ENCODE data around the gene COL4A6.
A peak's percentile ranks its signal among the peaks of the same experiment; 100 is the strongest.

COL4A6 gene

DNA sequence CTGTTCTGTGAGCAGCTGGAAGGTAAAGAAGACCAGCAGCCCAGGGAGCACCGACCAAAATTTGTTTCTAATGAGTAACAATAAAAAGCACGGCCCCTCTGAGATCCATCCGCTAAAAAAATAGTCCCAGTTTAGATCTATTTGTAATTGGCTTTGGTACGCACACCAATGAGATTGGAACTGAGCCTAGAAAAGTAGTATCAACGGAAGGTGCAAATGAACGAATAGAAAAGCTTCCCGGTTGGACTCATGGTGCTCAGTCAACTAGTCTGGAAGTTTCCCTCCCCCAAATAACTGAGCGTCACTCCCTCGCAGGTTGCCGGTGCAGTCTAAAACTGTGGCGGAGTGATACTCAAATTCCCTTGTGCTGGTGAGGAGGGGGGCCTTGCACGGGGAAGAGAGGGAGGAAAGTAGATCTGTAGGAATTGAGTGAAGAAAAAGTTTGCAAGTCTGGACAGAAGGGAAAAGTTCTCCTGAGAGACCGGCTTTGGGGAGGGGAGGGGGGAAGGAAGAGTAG lies 1.3 kb upstream of the COL4A6 start, which contains the start of gene COL4A5:
Gene COL4A5 (plus strand): TSS at position 413 of the 517 bp plus-strand sequence. CDS start 288 bp downstream, outside the sequence.
- H3K9ac ChIP-seq (ENCODE audit: low read length), result peak within 1 kb of the TSS; percentile 61

DNA sequence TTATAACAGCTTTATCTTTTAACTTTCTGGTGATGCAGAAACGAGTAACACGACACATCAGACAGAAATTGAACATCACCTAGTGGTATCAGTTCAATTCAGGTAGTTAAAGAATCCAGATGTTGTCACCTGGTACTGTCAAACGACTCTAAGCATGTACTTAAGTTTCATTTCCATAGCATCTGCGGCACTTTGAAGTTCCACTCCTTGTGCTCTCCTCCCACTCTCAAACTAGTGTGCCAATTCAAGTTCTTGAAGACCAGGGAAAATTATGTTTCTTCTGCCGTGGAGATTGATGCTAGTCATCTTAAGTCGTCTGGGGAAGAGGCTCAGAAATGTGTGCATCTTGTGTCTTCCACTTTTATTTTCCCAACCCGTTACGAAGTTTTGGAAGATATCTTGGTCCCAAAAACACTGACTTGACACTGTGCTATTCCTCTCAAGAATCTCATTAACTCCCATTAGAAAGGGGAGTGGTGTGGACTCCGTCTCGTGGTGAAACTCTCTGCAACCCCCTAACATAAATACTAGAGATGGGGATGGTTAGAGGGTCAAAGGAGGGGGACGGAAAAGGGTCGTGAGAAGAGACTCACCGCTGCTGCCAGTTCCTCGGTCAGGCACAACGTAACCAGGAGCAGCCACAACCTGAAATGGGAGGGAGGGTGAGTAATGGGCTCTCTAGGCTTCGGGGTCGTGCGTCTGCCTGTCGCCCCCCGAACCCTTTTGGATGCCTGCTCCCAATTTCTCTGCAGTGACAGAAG lies 693 bp downstream of the COL4A6 start:
- no peak overlapping the region for H3K9ac ChIP-seq (ENCODE audit: low read length)
- H3K4me1 ChIP-seq (ENCODE audit: control insufficient read depth, insufficient read depth, low read length), result no peaks in the 10 kb centered on the region
- H3K4me3 ChIP-seq (ENCODE audit: low read length), result no peak overlapping the region

More for the DNA sequence above, 1.3 kb upstream of the COL4A6 start, which contains the start of gene COL4A5:
- H3K9me3 ChIP-seq (ENCODE audit: control insufficient read depth, low read length), result no peaks in the 10 kb centered on the region
- no peaks in the 10 kb centered on the region for H3K4me1 ChIP-seq (ENCODE audit: control insufficient read depth, insufficient read depth, low read length)
- no peaks in the 10 kb centered on the region for H3K27me3 ChIP-seq (ENCODE audit: control insufficient read depth, insufficient read depth, low read length)
- H3K36me3 ChIP-seq (ENCODE audit: control insufficient read depth, insufficient read depth, low read length), result no peaks in the 10 kb centered on the region
- H3K4me3 ChIP-seq (ENCODE audit: low read length), result peak within 1 kb of the TSS; percentile 22

DNA sequence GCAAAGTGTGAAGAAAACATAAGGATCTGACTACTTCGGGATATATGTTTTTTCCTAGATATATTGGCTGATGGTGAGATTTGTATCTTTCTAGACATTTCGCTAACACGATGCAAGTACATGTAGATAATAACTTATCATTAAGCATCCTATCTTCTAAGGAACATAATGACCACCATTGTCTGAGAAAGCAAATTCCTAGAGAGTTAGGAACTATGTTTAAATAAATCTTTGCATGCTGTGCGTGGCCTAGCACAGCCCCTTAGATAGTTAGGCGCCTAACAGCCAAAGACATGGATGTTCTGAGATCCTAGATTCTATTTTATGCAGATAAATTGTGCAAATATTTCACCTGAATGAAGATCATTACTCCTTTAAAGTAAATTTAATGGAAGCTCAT lies 3.0 kb downstream of the COL4A6 start:
- H3K4me1 ChIP-seq (ENCODE audit: control insufficient read depth, insufficient read depth, low read length), result no peaks in the 10 kb centered on the region
- H3K9ac ChIP-seq (ENCODE audit: low read length), result no peak overlapping the region
- no peaks in the 10 kb centered on the region for H3K27me3 ChIP-seq (ENCODE audit: control insufficient read depth, insufficient read depth, low read length)
- no peaks in the 10 kb centered on the region for H3K9me3 ChIP-seq (ENCODE audit: control insufficient read depth, low read length)
- no peak overlapping the region for H3K4me3 ChIP-seq (ENCODE audit: low read length)
- H3K36me3 ChIP-seq (ENCODE audit: control insufficient read depth, insufficient read depth, low read length), result no peaks in the 10 kb centered on the region

More for the DNA sequence above, 693 bp downstream of the COL4A6 start:
- H3K36me3 ChIP-seq (ENCODE audit: control insufficient read depth, insufficient read depth, low read length), result no peaks in the 10 kb centered on the region
- no peaks in the 10 kb centered on the region for H3K27me3 ChIP-seq (ENCODE audit: control insufficient read depth, insufficient read depth, low read length)
- H3K9me3 ChIP-seq (ENCODE audit: control insufficient read depth, low read length), result no peaks in the 10 kb centered on the region

DNA sequence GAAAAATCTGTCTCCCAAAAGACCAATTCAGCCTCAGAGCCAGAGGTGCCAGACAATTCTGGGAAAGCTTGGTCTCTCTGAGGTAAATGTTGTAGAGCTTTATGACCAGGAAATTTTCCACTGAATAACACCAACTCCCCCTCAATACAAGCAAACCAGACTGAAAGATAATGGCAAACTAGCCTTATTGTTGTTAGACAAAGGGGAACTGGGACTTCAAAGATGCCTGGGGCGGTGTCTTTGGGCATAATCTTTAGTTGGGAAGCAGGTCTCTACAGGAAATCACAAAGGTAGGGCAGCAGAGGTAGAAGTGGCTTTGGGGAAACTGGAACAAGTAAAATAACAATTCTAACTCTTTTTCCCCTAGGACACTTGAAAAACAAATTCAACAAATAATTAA lies 12.0 kb downstream of the COL4A6 start:
- H3K4me3 ChIP-seq (ENCODE audit: low read length), result no peak overlapping the region
- H3K9me3 ChIP-seq (ENCODE audit: control insufficient read depth, low read length), result no peaks in the 10 kb centered on the region
- no peaks in the 10 kb centered on the region for H3K36me3 ChIP-seq (ENCODE audit: control insufficient read depth, insufficient read depth, low read length)

GRCh38 chrX:108420481-108420880 lies 17.7 kb downstream of the COL4A6 start:
- no peak overlapping the region for H3K4me3 ChIP-seq (ENCODE audit: low read length)
- H3K36me3 ChIP-seq (ENCODE audit: control insufficient read depth, insufficient read depth, low read length), result no peaks in the 10 kb centered on the region
- H3K27me3 ChIP-seq (ENCODE audit: control insufficient read depth, insufficient read depth, low read length), result no peaks in the 10 kb centered on the region
- H3K9me3 ChIP-seq (ENCODE audit: control insufficient read depth, low read length), result no peaks in the 10 kb centered on the region
- no peaks in the 10 kb centered on the region for H3K4me1 ChIP-seq (ENCODE audit: control insufficient read depth, insufficient read depth, low read length)
- H3K9ac ChIP-seq (ENCODE audit: low read length), result no peak overlapping the region

More for the DNA sequence above, 12.0 kb downstream of the COL4A6 start:
- H3K27me3 ChIP-seq (ENCODE audit: control insufficient read depth, insufficient read depth, low read length), result no peaks in the 10 kb centered on the region
- no peaks in the 10 kb centered on the region for H3K4me1 ChIP-seq (ENCODE audit: control insufficient read depth, insufficient read depth, low read length)
- H3K9ac ChIP-seq (ENCODE audit: low read length), result no peak overlapping the region

- Histone ChIP-seq H3K4me1 (ENCODE audit: control insufficient read depth, insufficient read depth, low read length) (no peaks in the 10 kb centered on the region), H3K27me3 (ENCODE audit: control insufficient read depth, insufficient read depth, low read length) (no peaks in the 10 kb centered on the region), H3K9me3 (ENCODE audit: control insufficient read depth, low read length) (no peaks in the 10 kb centered on the region), H3K36me3 (ENCODE audit: control insufficient read depth, insufficient read depth, low read length) (no peaks in the 10 kb centered on the region), H3K9ac (ENCODE audit: low read length) (no peak overlapping the region), H3K4me3 (ENCODE audit: low read length) (no peak overlapping the region)
Measured at GRCh38 chrX:108419401-108419800, 18.8 kb downstream of the COL4A6 start.

GRCh38 chrX:108417257-108417656 lies 21.0 kb downstream of the COL4A6 start:
- Histone ChIP-seq H3K4me3 (ENCODE audit: low read length) (no peak overlapping the region), H3K36me3 (ENCODE audit: control insufficient read depth, insufficient read depth, low read length) (no peaks in the 10 kb centered on the region), H3K27me3 (ENCODE audit: control insufficient read depth, insufficient read depth, low read length) (no peaks in the 10 kb centered on the region), H3K9me3 (ENCODE audit: control insufficient read depth, low read length) (no peaks in the 10 kb centered on the region), H3K4me1 (ENCODE audit: control insufficient read depth, insufficient read depth, low read length) (no peaks in the 10 kb centered on the region), H3K9ac (ENCODE audit: low read length) (no peak overlapping the region)

DNA sequence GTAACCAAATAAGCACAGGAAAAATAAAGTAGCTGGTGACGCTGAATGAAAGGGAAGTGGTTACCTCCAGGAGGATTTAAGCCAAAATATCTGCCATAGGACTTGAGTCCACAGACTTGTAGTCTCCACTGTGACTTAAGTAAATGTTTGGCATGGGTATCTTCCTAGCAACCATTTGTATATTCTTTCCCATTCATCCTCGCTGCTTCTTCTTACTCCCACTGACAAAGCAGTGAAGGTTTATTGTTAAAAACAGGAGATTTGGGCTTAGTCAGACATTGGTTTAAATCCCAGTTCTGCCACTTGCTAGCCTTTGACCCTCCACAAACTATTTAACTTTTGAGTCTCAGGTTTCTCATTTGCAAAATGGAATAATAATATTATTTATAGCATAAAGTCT lies 22.3 kb downstream of the COL4A6 start:
- Histone ChIP-seq H3K36me3 (ENCODE audit: control insufficient read depth, insufficient read depth, low read length) (no peaks in the 10 kb centered on the region), H3K9me3 (ENCODE audit: control insufficient read depth, low read length) (no peaks in the 10 kb centered on the region), H3K4me1 (ENCODE audit: control insufficient read depth, insufficient read depth, low read length) (no peaks in the 10 kb centered on the region), H3K27me3 (ENCODE audit: control insufficient read depth, insufficient read depth, low read length) (no peaks in the 10 kb centered on the region), H3K9ac (ENCODE audit: low read length) (no peak overlapping the region), H3K4me3 (ENCODE audit: low read length) (no peak overlapping the region)

DNA sequence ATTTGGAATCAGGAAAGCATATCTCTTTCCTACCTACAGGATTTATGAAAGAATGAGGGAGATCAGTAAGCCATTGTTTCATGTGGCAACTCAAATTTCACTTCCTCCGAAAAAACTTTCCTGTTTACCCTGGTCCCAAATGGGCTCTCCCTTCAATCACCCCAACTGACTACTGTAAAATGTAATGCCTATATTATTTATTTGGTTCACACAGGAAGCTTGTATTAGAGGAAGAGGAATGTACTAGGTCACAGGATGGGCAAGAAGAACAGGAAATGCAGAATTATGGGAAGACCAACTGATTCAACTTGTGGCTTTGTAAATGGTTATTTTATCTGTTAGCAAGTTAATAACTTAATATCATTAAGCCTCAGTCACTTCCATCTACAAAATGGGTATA lies 23.1 kb downstream of the COL4A6 start:
- Histone ChIP-seq H3K9ac (ENCODE audit: low read length) (no peak overlapping the region), H3K27me3 (ENCODE audit: control insufficient read depth, insufficient read depth, low read length) (no peaks in the 10 kb centered on the region), H3K4me3 (ENCODE audit: low read length) (no peak overlapping the region), H3K9me3 (ENCODE audit: control insufficient read depth, low read length) (no peaks in the 10 kb centered on the region), H3K4me1 (ENCODE audit: control insufficient read depth, insufficient read depth, low read length) (no peaks in the 10 kb centered on the region), H3K36me3 (ENCODE audit: control insufficient read depth, insufficient read depth, low read length) (no peaks in the 10 kb centered on the region)

GRCh38 chrX:108412783-108413182 lies 25.4 kb downstream of the COL4A6 start:
- Histone ChIP-seq H3K27me3 (ENCODE audit: control insufficient read depth, insufficient read depth, low read length) (no peaks in the 10 kb centered on the region), H3K4me3 (ENCODE audit: low read length) (no peak overlapping the region), H3K36me3 (ENCODE audit: control insufficient read depth, insufficient read depth, low read length) (no peaks in the 10 kb centered on the region), H3K9me3 (ENCODE audit: control insufficient read depth, low read length) (no peaks in the 10 kb centered on the region), H3K4me1 (ENCODE audit: control insufficient read depth, insufficient read depth, low read length) (no peaks in the 10 kb centered on the region), H3K9ac (ENCODE audit: low read length) (no peak overlapping the region)

DNA sequence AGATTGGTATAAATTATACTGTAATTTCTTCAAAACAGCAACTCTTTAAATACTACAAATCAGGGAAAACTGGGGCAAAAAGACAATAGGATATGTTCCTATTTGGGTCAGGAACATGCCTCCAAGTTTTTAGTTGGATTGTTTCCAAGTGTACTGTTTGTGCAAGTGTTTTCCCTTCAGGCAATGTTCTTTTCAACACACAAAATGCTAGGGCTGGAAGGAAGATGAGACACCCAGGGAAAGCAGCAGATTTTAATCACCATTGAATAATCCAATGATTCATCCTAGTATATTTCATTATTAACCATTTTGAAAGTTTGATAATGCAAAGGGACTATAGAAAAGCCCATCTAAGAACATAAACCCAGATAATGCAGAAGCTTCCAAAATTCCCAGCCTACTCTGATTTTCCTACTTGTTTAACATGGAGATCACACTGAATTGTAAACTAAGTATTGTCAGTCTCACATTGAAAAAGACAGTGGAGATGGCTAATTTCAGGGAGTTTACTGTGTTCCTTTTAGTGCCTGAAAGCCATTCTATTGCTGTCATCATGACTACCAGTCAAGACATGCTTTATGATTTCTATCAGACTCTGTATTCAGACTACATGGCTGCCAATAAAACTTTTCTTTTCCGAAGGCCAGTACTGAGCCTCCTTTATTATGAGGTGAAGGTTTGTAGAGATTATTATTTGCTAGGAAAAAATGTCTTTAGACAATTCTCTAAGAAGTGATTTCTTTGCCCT lies 38.6 kb downstream of the COL4A6 start:
- Histone ChIP-seq H3K36me3 (ENCODE audit: control insufficient read depth, insufficient read depth, low read length) (no peaks in the 10 kb centered on the region), H3K4me1 (ENCODE audit: control insufficient read depth, insufficient read depth, low read length) (no peaks in the 10 kb centered on the region), H3K9me3 (ENCODE audit: control insufficient read depth, low read length) (no peaks in the 10 kb centered on the region), H3K9ac (ENCODE audit: low read length) (no peak overlapping the region), H3K27me3 (ENCODE audit: control insufficient read depth, insufficient read depth, low read length) (no peaks in the 10 kb centered on the region), H3K4me3 (ENCODE audit: low read length) (no peak overlapping the region)
